ENCODE measurements around the gene DMAC2L.

Gene DMAC2L

GRCh38 chr14:50331596-50331995 lies 19.5 kb downstream of the DMAC2L start:
- no peak for DNase-seq (ENCODE audit: low read depth)

DNA sequence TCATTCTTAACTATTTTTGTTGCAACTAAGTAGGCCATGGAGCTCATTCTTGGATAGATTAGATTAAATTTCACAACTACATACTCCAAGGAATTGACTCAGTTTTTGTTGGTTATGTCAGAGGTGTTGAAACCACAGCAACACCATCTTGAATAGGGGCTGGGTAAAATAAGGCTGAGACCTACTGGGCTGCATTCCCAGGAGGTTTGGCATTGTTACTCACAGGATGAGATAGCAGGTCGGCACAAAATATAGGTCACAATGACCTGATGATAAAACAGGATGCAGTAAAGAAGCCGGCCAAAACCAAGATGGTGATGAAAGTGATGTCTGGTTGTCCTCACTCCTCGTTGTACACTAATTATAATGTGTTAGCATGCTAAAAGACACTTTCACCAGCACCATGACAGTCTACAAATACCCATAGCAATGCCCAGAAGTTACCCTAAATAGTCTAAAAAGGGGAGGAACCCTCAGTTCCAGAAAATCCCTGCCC lies 20.9 kb downstream of the DMAC2L start:
- no peak for DNase-seq (ENCODE audit: low read depth)

- no peak for DNase-seq (ENCODE audit: low read depth)
These were observed 22.1 kb downstream of the DMAC2L start for GRCh38 chr14:50334211-50334610.

DNA sequence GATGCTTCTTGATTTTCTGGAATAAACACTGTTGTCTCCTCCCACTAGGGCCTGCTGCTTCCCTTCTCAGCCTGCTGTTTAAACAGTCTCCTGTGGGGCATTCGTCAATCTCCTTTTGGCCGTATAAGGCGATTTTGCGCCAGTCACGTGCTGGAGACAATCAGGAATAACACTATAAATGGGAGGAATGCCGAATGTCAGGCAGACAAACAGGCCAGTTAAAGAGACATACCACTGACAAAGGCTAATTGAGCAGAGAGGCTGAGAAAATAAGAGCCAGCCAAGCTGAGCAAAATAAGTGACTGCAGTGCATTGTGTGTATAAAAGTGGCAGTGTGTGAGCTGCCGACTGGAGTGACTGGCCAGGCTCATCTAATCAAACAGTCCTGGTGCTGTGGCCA lies 23.3 kb downstream of the DMAC2L start:
- no peak for DNase-seq (ENCODE audit: low read depth)

GRCh38 chr14:50335989-50336824 lies 24.1 kb downstream of the DMAC2L start:
- DNase-seq (ENCODE audit: low read depth): no peak

GRCh38 chr14:50338587-50338986 lies 26.5 kb downstream of the DMAC2L start:
- DNase-seq (ENCODE audit: low read depth): no peak

GRCh38 chr14:50339178-50339804 lies 27.2 kb downstream of the DMAC2L start:
- no peak for DNase-seq (ENCODE audit: low read depth)

GRCh38 chr14:50340045-50340444 lies 27.9 kb downstream of the DMAC2L start:
- no peak for DNase-seq (ENCODE audit: low read depth)

GRCh38 chr14:50340963-50341362 lies 28.8 kb downstream of the DMAC2L start:
- no peak for DNase-seq (ENCODE audit: low read depth)

- no peak for DNase-seq (ENCODE audit: low read depth)
These were observed 30.3 kb downstream of the DMAC2L start for GRCh38 chr14:50342221-50343078.

DNA sequence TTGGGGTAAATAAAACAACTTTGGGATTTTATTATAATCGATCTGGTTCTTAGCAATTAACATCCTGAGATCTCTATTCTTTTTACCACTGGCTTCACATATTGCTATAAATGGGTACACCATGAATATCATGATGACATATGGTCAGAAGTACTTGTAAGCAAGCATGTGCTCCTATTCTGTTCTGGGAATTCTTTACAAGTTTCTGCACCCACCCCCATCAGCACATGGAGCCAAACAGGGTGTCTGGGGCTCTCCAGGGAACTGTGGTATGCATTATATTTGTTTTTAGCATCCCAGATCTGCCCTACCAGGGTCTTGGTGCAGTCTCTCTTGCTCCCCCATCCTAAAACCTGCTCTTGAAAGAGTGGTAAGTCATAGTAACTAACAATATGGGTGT lies 31.3 kb downstream of the DMAC2L start:
- no peak for DNase-seq (ENCODE audit: low read depth)

DNA sequence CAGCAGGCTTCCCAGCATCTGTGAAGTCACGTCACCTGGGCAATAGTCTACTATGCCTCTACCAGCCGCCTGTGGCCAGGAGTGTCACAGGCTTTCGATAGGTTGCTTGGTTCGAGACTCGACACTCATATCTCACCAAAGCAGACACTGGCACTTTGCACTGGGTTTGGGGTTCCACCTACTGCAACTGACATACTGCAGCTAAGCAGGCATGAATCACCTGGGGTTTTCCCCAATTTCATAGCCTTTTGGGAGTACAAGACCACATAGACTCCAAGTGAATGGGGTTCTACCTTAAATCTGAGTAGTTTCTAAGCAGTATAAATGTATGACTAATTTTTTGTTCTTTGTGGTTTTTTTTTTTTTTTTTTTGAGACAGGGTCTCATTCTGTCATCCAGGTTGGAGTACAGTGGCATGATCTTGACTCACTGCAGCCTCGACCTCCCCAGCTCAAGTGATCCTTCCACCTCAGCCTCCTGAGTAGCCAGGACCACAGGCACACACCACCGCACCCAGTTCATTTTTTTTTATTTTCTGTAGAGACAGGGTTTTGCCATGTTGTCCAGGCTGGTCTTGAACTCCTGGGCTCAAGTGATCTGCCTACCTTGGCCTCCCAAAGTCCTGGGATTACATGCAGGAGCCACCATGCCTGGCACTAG lies 32.1 kb downstream of the DMAC2L start:
- no peak for DNase-seq (ENCODE audit: low read depth)

GRCh38 chr14:50344876-50345563 lies 32.9 kb downstream of the DMAC2L start:
- DNase-seq (ENCODE audit: low read depth): no peak

DNA sequence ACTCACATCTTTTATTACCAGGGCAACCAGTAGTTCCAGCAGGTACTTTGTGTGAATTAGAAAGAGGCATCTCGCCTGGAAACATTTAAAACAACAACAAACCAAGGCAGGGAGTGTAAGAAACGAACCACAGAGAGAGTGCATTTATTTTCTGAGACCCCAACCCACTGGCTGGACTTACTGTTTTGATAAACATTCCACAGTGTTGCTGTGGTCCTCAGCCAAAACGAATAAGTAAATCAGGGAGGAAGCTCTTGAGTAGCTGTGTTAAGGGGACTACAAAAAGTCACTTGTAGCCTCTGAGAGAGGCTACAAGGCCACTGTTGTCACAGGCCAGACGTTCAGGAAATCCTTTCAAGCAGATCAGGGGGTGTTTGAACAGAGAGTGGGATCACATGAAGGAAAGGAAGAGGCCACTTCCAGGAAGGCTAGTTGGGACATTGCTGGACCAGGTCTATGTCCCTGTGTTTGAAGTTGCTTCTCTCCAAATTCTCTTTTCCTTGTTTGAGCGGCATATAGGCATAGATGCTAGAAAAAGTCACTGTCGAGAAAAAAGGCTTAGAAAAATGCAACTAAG lies 33.8 kb downstream of the DMAC2L start:
- DNase-seq (ENCODE audit: low read depth): no peak

- DNase-seq (ENCODE audit: low read depth): no peak
These were observed 35.4 kb downstream of the DMAC2L start for GRCh38 chr14:50347521-50347920.

DNA sequence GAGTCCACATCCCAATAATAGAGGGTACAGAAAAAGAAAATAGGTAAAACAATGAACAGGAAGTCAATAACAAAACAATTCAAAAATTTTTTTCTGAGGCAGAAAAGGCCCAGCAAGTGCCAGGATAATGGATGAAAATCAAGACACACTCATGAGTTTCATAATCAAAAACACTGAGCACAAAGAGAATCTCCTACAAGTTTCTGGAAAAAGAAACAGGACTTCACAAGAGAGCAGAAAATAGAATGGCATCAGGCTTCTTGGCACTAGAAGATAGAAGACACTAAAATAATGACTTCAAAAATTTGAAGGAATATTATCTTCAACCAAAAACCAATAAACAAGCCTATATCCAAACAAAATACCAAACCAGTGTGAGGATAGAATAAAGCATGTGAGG lies 36.8 kb downstream of the DMAC2L start:
- no peak for DNase-seq (ENCODE audit: low read depth)

- DNase-seq (ENCODE audit: low read depth): no peak
These were observed 38.9 kb downstream of the DMAC2L start for GRCh38 chr14:50350975-50351374.

- DNase-seq (ENCODE audit: low read depth): no peak
These were observed 40.5 kb downstream of the DMAC2L start for GRCh38 chr14:50352584-50352983.

GRCh38 chr14:50353126-50353525 lies 41.0 kb downstream of the DMAC2L start:
- DNase-seq (ENCODE audit: low read depth): no peak

DNA sequence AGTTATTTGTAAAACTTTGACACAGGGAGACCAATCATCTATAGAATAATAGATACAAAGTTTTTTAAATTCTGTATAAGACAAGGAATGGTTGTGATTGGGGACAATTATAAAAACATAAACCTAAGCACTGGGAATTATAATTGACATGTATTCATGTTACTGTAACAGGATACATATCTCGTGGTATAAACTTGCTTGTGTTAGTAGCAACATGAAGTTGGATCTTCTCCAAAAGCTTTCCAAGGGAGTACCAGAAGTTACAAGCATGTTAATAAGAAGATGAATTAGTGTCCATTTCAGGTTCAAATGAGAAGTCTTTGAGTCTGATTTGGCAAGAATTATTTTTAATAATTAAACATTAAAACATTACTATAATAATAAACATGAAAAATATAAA lies 42.4 kb downstream of the DMAC2L start:
- DNase-seq (ENCODE audit: low read depth): no peak

- no peak for DNase-seq (ENCODE audit: low read depth)
These were observed 43.6 kb downstream of the DMAC2L start for GRCh38 chr14:50355692-50356091.

Measured in T follicular helper cell (primary cell).